ENCODE measurements around the gene GPATCH8.
A peak's percentile ranks its signal among the peaks of the same experiment; 100 is the strongest.
"Not testable (repeated sequence)": the region's sequence is repeated elsewhere in the genome, so short reads cannot be mapped to it uniquely, and the experiment has no call there.

Gene GPATCH8

GRCh38 chr17:44527102-44527501, 23.9 kb upstream of the GPATCH8 start:
- DNase-seq (ENCODE audit: low read depth) = no peak

GRCh38 chr17:44523672-44523972, 20.4 kb upstream of the GPATCH8 start:
- DNase-seq (ENCODE audit: low read depth) = no peak

- peak; percentile 24 for DNase-seq (ENCODE audit: low read depth)
These were observed 19.9 kb upstream of the GPATCH8 start for GRCh38 chr17:44522883-44523671.

- DNase-seq (ENCODE audit: low read depth) = no peak
These were observed 14.8 kb upstream of the GPATCH8 start for GRCh38 chr17:44518032-44518431.

- DNase-seq (ENCODE audit: low read depth) = not testable (repeated sequence)
These were observed 8.3 kb upstream of the GPATCH8 start for GRCh38 chr17:44511241-44512134.

- DNase-seq (ENCODE audit: low read depth) = not testable (repeated sequence)
These were observed 3.9 kb upstream of the GPATCH8 start for GRCh38 chr17:44506939-44507604.

GRCh38 chr17:44502598-44503146, 534 bp downstream of the GPATCH8 start:
- peak; percentile 3 for DNase-seq (ENCODE audit: low read depth)

- DNase-seq (ENCODE audit: low read depth) = no peak
These were observed 1.3 kb downstream of the GPATCH8 start for GRCh38 chr17:44501866-44502375.

- DNase-seq (ENCODE audit: low read depth) = no peak
These were observed 3.5 kb downstream of the GPATCH8 start for GRCh38 chr17:44499722-44500121.

- no peak for DNase-seq (ENCODE audit: low read depth)
These were observed 6.4 kb downstream of the GPATCH8 start for GRCh38 chr17:44496815-44497214.

GRCh38 chr17:44493339-44493738, 9.9 kb downstream of the GPATCH8 start:
- DNase-seq (ENCODE audit: low read depth) = no peak

GRCh38 chr17:44492706-44493272, 10.4 kb downstream of the GPATCH8 start:
- no peak for DNase-seq (ENCODE audit: low read depth)

- no peak for DNase-seq (ENCODE audit: low read depth)
These were observed 13.6 kb downstream of the GPATCH8 start for GRCh38 chr17:44489581-44489980.

- no peak for DNase-seq (ENCODE audit: low read depth)
These were observed 16.0 kb downstream of the GPATCH8 start for GRCh38 chr17:44487170-44487569.

GRCh38 chr17:44473367-44473766, 29.8 kb downstream of the GPATCH8 start:
- no peak for DNase-seq (ENCODE audit: low read depth)

- DNase-seq (ENCODE audit: low read depth) = no peak
These were observed 33.5 kb downstream of the GPATCH8 start for GRCh38 chr17:44469676-44470075.

GRCh38 chr17:44467108-44467507, 36.1 kb downstream of the GPATCH8 start:
- DNase-seq (ENCODE audit: low read depth) = no peak

- DNase-seq (ENCODE audit: low read depth) = no peak
These were observed 36.9 kb downstream of the GPATCH8 start for GRCh38 chr17:44466339-44466738.

- no peak for DNase-seq (ENCODE audit: low read depth)
These were observed 37.3 kb downstream of the GPATCH8 start for GRCh38 chr17:44465897-44466296.

- no peak for DNase-seq (ENCODE audit: low read depth)
These were observed 37.9 kb downstream of the GPATCH8 start for GRCh38 chr17:44465276-44465675.

GRCh38 chr17:44464037-44464436, 39.2 kb downstream of the GPATCH8 start:
- DNase-seq (ENCODE audit: low read depth) = no peak

GRCh38 chr17:44451832-44452231, 51.4 kb downstream of the GPATCH8 start:
- no peak for DNase-seq (ENCODE audit: low read depth)

Measured in stimulated activated CD4-positive, alpha-beta T cell treated with anti-CD3 and anti-CD28 coated beads, Interleukin-2, amount 100 ng/mL, for 4 hours (primary cell).